Kidney (tissue), 11 donors: ENCODE data around the gene EIF5AL1. TPM values are rescaled to one million over a fixed set of nuclear protein-coding genes. Genes with fewer than 3 reads are reported as not detected.
"Not testable (repeated sequence)": the region's sequence is repeated elsewhere in the genome, so short reads cannot be mapped to it uniquely, and the experiment has no call there.

Experiments
- DNase-seq, 5 donors: peaks; one replicate each; pipeline ENCODE4 v3.0.0-alpha.2; 2013 to 2020
- FAIRE-seq: peaks from 2 replicates; lab custom pipeline; 2012; peaks lifted over from hg19 to GRCh38; lab: Jason Lieb, UNC
- H3K27ac ChIP-seq, 2 donors: one replicate each; pipeline ENCODE4 v1.7.0; 2013; ENCODE audit warnings: low read depth in 2 of 2, low read length in 2 of 2, inconsistent platforms in 1 of 2
- H3K27me3 ChIP-seq: one replicate; pipeline ENCODE4 v1.7.1; 2013; ENCODE audit warnings: low read length, inconsistent platforms; ENCODE audit not compliant: control insufficient read depth, insufficient read depth
- H3K36me3 ChIP-seq, 3 donors: one replicate each; pipeline versions ENCODE4 v1.7.0 to v1.7.1; 2013; ENCODE audit warnings: low read length in 3 of 3, control low read depth in 1 of 3, inconsistent platforms in 1 of 3; ENCODE audit not compliant: insufficient read depth in 3 of 3, control insufficient read depth in 2 of 3
- H3K4me1 ChIP-seq, 3 donors: one replicate each; pipeline versions ENCODE4 v1.7.0 to v1.7.1; 2013; ENCODE audit warnings: low read length in 3 of 3, inconsistent platforms in 1 of 3, low read depth in 1 of 3; ENCODE audit not compliant: control insufficient read depth in 2 of 3, insufficient read depth in 2 of 3
- H3K4me3 ChIP-seq, 3 donors: one replicate each; pipeline versions ENCODE4 v1.7.0 to v1.8.1; 2013; ENCODE audit warnings: low read length in 3 of 3, control low read depth in 1 of 3, inconsistent platforms in 1 of 3
- H3K9ac ChIP-seq, 3 donors: one replicate each; pipeline versions ENCODE4 v1.7.0 to v1.7.1; 2013; ENCODE audit warnings: low read length in 3 of 3, control low read depth in 1 of 3, inconsistent platforms in 1 of 3
- H3K9me3 ChIP-seq, 3 donors: one replicate each; pipeline versions ENCODE4 v1.7.0 to v1.7.1; 2013; ENCODE audit warnings: low read length in 3 of 3, control low read depth in 1 of 3, inconsistent platforms in 1 of 3; ENCODE audit not compliant: control insufficient read depth in 2 of 3, insufficient read depth in 1 of 3
- intact Hi-C: fragments of 100-400 bp; cut with DNase I; formaldehyde crosslinking; loops from one replicate; pipeline ENCODE4 v1.11.1; 2022
- polyA plus RNA-seq: library from polyadenylated mRNA; stranded (reverse); fragments of 350-450 nt; fragmentation: Illumina TruSeq; extraction: RNeasy Lipid Tissue Mini Kit (QIAGEN cat#74804); gene quantifications from one replicate; pipeline ENCODE4 v1.2.3, GENCODE V29; 2014; ENCODE audit warnings: low read depth, low replicate concordance; ENCODE audit not compliant: insufficient read depth
- total RNA-seq: library from RNA; stranded (reverse); fragmentation: NEBNext Ultra II Directional; extraction: Animal tissue kit (Norgen Biotek cat#: 25700); gene quantifications from one replicate; pipeline ENCODE4 v1.2.1, GENCODE V29; 2021
- donor health status: control.
- donor health status: control.
- donor health status: DM: yes; HTN: yes; CAD: no.
- donor health status: Normal renal cell carcinoma (clear cell type).

The EIF5AL1 gene
- total and polyA plus RNA-seq, 2 donors from 2014 or later = 0.54 to 1.4 TPM

DNA sequence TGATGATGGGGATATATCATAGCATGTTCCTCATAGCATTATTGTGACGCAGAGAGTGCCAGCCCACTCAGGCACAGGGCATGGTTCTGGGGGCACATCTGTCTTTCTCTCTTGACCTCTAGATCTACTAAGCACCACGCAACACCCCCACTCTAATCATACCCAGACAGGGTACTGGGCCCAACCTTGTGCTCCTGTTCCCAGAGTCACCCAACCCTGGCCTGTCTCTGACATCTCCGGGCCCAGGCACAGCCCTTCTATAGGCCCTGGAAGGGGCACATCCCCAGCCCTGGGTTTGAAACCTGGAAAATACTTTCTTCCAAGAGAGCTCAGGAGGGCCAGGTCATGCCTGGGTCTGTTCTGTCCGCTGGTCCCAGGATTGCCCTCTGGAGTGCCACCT, 10.1 kb downstream of the EIF5AL1 start:
- H3K27ac ChIP-seq, H3K4me3 ChIP-seq, FAIRE-seq, DNase-seq, H3K27me3 ChIP-seq, H3K9ac ChIP-seq, intact Hi-C loops, H3K9me3 ChIP-seq, H3K36me3 ChIP-seq, H3K4me1 ChIP-seq: not testable (repeated sequence)

- H3K9me3 ChIP-seq, H3K4me1 ChIP-seq, H3K27ac ChIP-seq, FAIRE-seq, H3K4me3 ChIP-seq, H3K27me3 ChIP-seq, DNase-seq, intact Hi-C loops, H3K9ac ChIP-seq, H3K36me3 ChIP-seq: not testable (repeated sequence)
These were observed 11.0 kb downstream of the EIF5AL1 start for GRCh38 chr10:79523157-79523853.

DNA sequence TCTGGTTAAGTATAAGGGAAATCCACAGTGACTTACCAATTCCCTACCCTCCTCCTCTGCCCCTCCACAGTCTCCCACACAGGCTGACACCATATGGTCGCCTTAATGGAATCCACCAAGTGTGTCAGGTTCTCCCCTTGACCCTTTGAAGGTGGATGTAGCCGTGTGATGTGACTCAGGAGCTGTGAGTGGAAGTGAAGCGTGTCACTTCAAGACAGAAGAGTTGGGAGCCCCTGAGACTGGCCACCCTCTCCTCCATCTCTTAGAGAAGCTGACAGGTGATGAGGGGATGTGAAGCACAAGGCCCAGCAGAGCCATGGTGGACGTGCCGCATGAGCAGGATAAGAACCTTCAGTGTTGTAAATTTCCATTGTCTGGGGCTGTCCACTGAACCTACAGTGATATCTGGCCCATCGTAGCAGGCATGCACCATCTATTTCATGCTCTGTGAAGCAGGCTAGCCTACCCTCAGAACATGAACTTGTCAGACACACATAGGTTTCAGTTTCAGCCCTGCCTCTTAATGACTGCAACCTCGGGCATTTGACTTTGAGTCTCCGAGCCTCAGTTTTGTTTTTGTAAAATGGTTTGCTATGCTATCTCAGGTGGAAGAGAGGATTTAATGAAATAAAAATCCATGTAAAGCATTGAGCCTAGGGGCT, 12.8 kb downstream of the EIF5AL1 start:
- intact Hi-C loops, H3K27ac ChIP-seq, H3K27me3 ChIP-seq, H3K4me1 ChIP-seq, H3K36me3 ChIP-seq, H3K9me3 ChIP-seq, H3K9ac ChIP-seq, H3K4me3 ChIP-seq, FAIRE-seq: not testable (repeated sequence)
- peak in 1 of 5 donors; percentile 7 for DNase-seq

GRCh38 chr10:79528261-79528660, 15.9 kb downstream of the EIF5AL1 start:
- H3K9ac ChIP-seq, FAIRE-seq, H3K9me3 ChIP-seq, H3K36me3 ChIP-seq, H3K4me1 ChIP-seq, DNase-seq, intact Hi-C loops, H3K27me3 ChIP-seq, H3K27ac ChIP-seq, H3K4me3 ChIP-seq: not testable (repeated sequence)

DNA sequence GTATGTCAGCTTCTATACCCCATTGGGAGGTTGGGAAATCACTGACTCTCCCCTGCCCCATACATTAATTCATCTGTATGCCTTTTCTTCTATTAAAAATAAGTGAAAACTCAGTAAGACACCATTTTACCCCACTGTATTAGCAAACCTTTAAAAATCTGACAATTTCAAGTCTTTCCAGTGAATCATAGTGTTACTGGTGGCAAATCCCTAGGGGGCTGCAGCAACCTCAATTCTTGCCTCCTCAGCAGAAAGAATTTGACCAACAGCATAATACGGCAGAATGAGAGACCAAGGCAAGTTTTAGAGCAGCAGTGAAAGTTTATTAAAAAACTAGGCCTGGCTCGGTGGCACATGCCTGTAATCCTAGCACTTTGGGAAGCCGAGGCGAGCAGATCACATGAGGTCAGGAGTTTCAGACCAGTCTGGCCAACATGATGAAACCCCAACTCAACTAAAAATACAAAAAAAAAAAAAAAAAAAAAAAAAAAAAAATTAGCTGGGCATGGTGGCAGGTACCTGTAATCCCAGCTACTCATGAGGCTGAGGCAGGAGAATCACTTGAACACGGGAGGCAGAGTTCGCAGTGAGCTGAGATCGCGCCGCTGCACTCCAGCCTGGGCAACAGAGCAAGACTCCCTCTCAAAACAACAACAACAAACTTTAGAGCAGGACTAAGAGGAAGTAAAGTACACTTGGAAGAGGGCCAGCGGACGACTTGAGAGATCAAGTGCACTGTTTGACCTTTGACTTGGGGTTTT, 21.0 kb downstream of the EIF5AL1 start:
- intact Hi-C loops, H3K9ac ChIP-seq, H3K4me1 ChIP-seq, H3K27me3 ChIP-seq, H3K4me3 ChIP-seq, H3K36me3 ChIP-seq, H3K9me3 ChIP-seq, DNase-seq, FAIRE-seq, H3K27ac ChIP-seq: not testable (repeated sequence)

DNA sequence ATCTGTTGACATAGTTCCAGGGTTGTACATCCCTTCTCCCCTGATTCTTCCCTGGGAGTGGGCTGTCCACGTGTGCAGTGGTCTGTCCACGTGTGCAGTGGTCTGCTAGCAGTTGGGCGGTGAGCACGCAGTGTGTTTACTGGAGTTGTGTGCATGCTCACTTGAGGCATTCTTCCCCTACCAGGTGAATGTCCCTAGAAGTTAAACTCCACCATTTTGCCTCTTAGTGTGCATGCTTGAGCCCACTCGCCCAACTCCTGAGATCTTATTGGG, 21.5 kb downstream of the EIF5AL1 start:
- H3K36me3 ChIP-seq, H3K27me3 ChIP-seq, H3K9me3 ChIP-seq, H3K27ac ChIP-seq, H3K4me3 ChIP-seq, FAIRE-seq, H3K4me1 ChIP-seq, intact Hi-C loops, H3K9ac ChIP-seq, DNase-seq: not testable (repeated sequence)

GRCh38 chr10:79538311-79538710, 26.0 kb downstream of the EIF5AL1 start:
- FAIRE-seq, H3K9ac ChIP-seq, H3K9me3 ChIP-seq, H3K4me1 ChIP-seq, intact Hi-C loops, H3K4me3 ChIP-seq, H3K36me3 ChIP-seq, H3K27me3 ChIP-seq, H3K27ac ChIP-seq, DNase-seq: not testable (repeated sequence)

DNA sequence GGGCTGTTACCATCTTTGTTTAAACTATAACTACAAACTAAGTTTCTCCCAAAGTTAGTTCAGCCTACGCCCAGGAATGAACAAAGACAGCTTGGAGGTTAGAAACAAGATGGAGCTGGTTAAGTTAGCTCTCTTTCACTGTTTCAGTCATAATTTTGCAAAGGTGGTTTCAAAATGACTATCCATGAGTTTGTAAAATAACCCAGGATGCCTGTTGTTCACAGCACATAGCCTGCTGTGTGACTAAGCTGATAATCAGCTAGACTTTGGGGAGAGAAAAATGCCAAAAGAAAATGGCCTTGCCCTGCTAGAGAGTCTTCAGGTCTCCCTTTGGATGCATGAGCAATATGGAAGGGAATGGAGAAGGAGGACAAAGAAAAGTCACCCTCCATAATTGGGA, 28.6 kb downstream of the EIF5AL1 start:
- H3K36me3 ChIP-seq, intact Hi-C loops, H3K4me3 ChIP-seq, FAIRE-seq, H3K9me3 ChIP-seq, H3K27me3 ChIP-seq, H3K27ac ChIP-seq, H3K9ac ChIP-seq, H3K4me1 ChIP-seq, DNase-seq: not testable (repeated sequence)
